ENCODE data around the gene HMHB1. TPM values are rescaled to one million over a fixed set of nuclear protein-coding genes. Genes with fewer than 3 reads are reported as not detected.

HMHB1 gene
- polyA plus RNA-seq, 1 donor from 2014 or later: not detected

GRCh38 chr5:143841446-143841845 lies 29.5 kb downstream of the HMHB1 start:
- Histone ChIP-seq H3K79me2 (replicated peaks; ENCODE audit: insufficient read depth, low read length) (no peaks in the 10 kb centered on the region), H4K20me1 (ENCODE audit: insufficient read depth) (no peaks in the 10 kb centered on the region), H3F3A (ENCODE audit: insufficient read depth, low read length, poor library complexity, severe bottlenecking) (no peaks in the 10 kb centered on the region), H3K9ac (ENCODE audit: low read length) (no peak overlapping the region), H3K4me2 (ENCODE audit: low read length) (no peak overlapping the region), H3K9me3 (ENCODE audit: low read length) (no peaks in the 10 kb centered on the region), H3K27me3 (ENCODE audit: insufficient read depth, low read depth, low read length) (no peaks in the 10 kb centered on the region), H3K27ac (ENCODE audit: low read length) (no peak overlapping the region), H3K36me3 (ENCODE audit: insufficient read depth, low read length) (no peaks in the 10 kb centered on the region), H3K4me3 (ENCODE audit: low read length) (no peak overlapping the region), H2AFZ (ENCODE audit: low read depth, low read length) (no peak overlapping the region), H3K9me2 (ENCODE audit: insufficient read depth, low read length) (no peaks in the 10 kb centered on the region)
- no peak for TF ChIP-seq RAD21 (conservative IDR thresholded peaks at IDR 0.05)
- TF ChIP-seq MXI1 (conservative IDR thresholded peaks at IDR 0.05; ENCODE audit: poor library complexity, severe bottlenecking): no peak
- TF ChIP-seq SMC3 (conservative IDR thresholded peaks at IDR 0.05; ENCODE audit: poor library complexity): no peak
- no peak for TF ChIP-seq EZH2 (IDR thresholded peaks at IDR 0.05; ENCODE audit: borderline replicate concordance, insufficient read depth, low read length, poor library complexity, severe bottlenecking)
- TF ChIP-seq POLR2AphosphoS5 (IDR thresholded peaks at IDR 0.05): no peak
- TF ChIP-seq REST (IDR thresholded peaks at IDR 0.05; ENCODE audit: borderline replicate concordance): no peak
- TF ChIP-seq EP300 (conservative IDR thresholded peaks at IDR 0.05; ENCODE audit: poor library complexity, severe bottlenecking): no peak
- TF ChIP-seq CTCF (IDR thresholded peaks at IDR 0.05; ENCODE audit: poor library complexity, severe bottlenecking): no peak
- TF ChIP-seq TAF1 (IDR thresholded peaks at IDR 0.05; ENCODE audit: low read depth): no peak

- TF ChIP-seq POLR2AphosphoS5 (IDR thresholded peaks at IDR 0.05): no peak
Measured at GRCh38 chr5:143842920-143843319, 31.0 kb downstream of the HMHB1 start.

GRCh38 chr5:143843461-143843860 lies 31.5 kb downstream of the HMHB1 start:
- Histone ChIP-seq H3K27me3 (ENCODE audit: insufficient read depth, low read depth, low read length) (no peaks in the 10 kb centered on the region), H2AFZ (ENCODE audit: low read depth, low read length) (no peak overlapping the region), H3K9me3 (ENCODE audit: low read length) (no peaks in the 10 kb centered on the region), H3K27ac (ENCODE audit: low read length) (no peak overlapping the region), H3K9me2 (ENCODE audit: insufficient read depth, low read length) (no peaks in the 10 kb centered on the region), H4K20me1 (ENCODE audit: insufficient read depth) (no peaks in the 10 kb centered on the region), H3K9ac (ENCODE audit: low read length) (no peak overlapping the region), H3K79me2 (replicated peaks; ENCODE audit: insufficient read depth, low read length) (no peaks in the 10 kb centered on the region), H3K36me3 (ENCODE audit: insufficient read depth, low read length) (no peaks in the 10 kb centered on the region), H3K4me3 (ENCODE audit: low read length) (no peak overlapping the region), H3F3A (ENCODE audit: insufficient read depth, low read length, poor library complexity, severe bottlenecking) (no peaks in the 10 kb centered on the region), H3K4me2 (ENCODE audit: low read length) (no peak overlapping the region)
- TF ChIP-seq CTCF (IDR thresholded peaks at IDR 0.05; ENCODE audit: poor library complexity, severe bottlenecking): no peak
- no peak for TF ChIP-seq SMC3 (conservative IDR thresholded peaks at IDR 0.05; ENCODE audit: poor library complexity)
- no peak for TF ChIP-seq EZH2 (IDR thresholded peaks at IDR 0.05; ENCODE audit: borderline replicate concordance, insufficient read depth, low read length, poor library complexity, severe bottlenecking)
- no peak for TF ChIP-seq RAD21 (conservative IDR thresholded peaks at IDR 0.05)
- no peak for TF ChIP-seq MXI1 (conservative IDR thresholded peaks at IDR 0.05; ENCODE audit: poor library complexity, severe bottlenecking)
- TF ChIP-seq EP300 (conservative IDR thresholded peaks at IDR 0.05; ENCODE audit: poor library complexity, severe bottlenecking): no peak
- TF ChIP-seq TAF1 (IDR thresholded peaks at IDR 0.05; ENCODE audit: low read depth): no peak
- TF ChIP-seq REST (IDR thresholded peaks at IDR 0.05; ENCODE audit: borderline replicate concordance): no peak
- TF ChIP-seq POLR2AphosphoS5 (IDR thresholded peaks at IDR 0.05): no peak

More at GRCh38 chr5:143842920-143843319, 31.0 kb downstream of the HMHB1 start:
- no peak overlapping the region for H2AFZ ChIP-seq (ENCODE audit: low read depth, low read length)
- no peak overlapping the region for H3K9ac ChIP-seq (ENCODE audit: low read length)
- H3K9me3 ChIP-seq (ENCODE audit: low read length): no peaks in the 10 kb centered on the region
- H3K36me3 ChIP-seq (ENCODE audit: insufficient read depth, low read length): no peaks in the 10 kb centered on the region
- H3K9me2 ChIP-seq (ENCODE audit: insufficient read depth, low read length): no peaks in the 10 kb centered on the region
- no peak overlapping the region for H3K27ac ChIP-seq (ENCODE audit: low read length)
- no peaks in the 10 kb centered on the region for H3F3A ChIP-seq (ENCODE audit: insufficient read depth, low read length, poor library complexity, severe bottlenecking)
- H4K20me1 ChIP-seq (ENCODE audit: insufficient read depth): no peaks in the 10 kb centered on the region
- no peak overlapping the region for H3K4me2 ChIP-seq (ENCODE audit: low read length)
- H3K27me3 ChIP-seq (ENCODE audit: insufficient read depth, low read depth, low read length): no peaks in the 10 kb centered on the region
- H3K4me3 ChIP-seq (ENCODE audit: low read length): no peak overlapping the region
- H3K79me2 ChIP-seq (replicated peaks; ENCODE audit: insufficient read depth, low read length): no peaks in the 10 kb centered on the region
